ENCODE measurements around the gene CHRDL1. TPM values are rescaled to one million over a fixed set of nuclear protein-coding genes. Genes with fewer than 3 reads are reported as not detected.

The CHRDL1 gene
- total RNA-seq, 3 donors from 2014 or later (not counting 1 experiment from before 2014, with no cell fraction given) = not detected

- intact Hi-C loops (cut with micrococcal nuclease) = no loop called here
- WGBS (ENCODE audit: insufficient coverage) = no CpG with 5 or more reads among the region's 2 CpGs
- DNase-seq (no peak), ATAC-seq (no peak)
- no peaks in the 10 kb centered on the region for H3K9me3 Mint-ChIP-seq
- Histone ChIP-seq H3K4me1 (ENCODE audit: control insufficient read depth, insufficient read depth, low read length) (no peaks in the 10 kb centered on the region), H3K27me3 (ENCODE audit: control insufficient read depth, insufficient read depth, low read length) (no peaks in the 10 kb centered on the region), H3K36me3 (ENCODE audit: control insufficient read depth, insufficient read depth, low read length) (no peaks in the 10 kb centered on the region), H3K27ac (ENCODE audit: low read length) (no peak overlapping the region), H3K4me3 (ENCODE audit: low read length) (no peak overlapping the region), H3K9me3 (ENCODE audit: control insufficient read depth, insufficient read depth, low read length) (no peaks in the 10 kb centered on the region)
- no peaks in the 10 kb centered on the region for H3K36me3 Mint-ChIP-seq
- no peak for TF ChIP-seq CTCF (IDR thresholded peaks at IDR 0.05)
- no peak overlapping the region for H3K27ac Mint-ChIP-seq
- H3K4me3 Mint-ChIP-seq = no peak overlapping the region
- H3K4me1 Mint-ChIP-seq = no peaks in the 10 kb centered on the region
- peaks cover 0 to 3% of the 10 kb centered on the region in 2 donors for H3K27me3 Mint-ChIP-seq (ENCODE audit: low read depth in 2 of 2)
Observed at GRCh38 chrX:110683925-110684324, 111.7 kb downstream of the CHRDL1 start.

- H3K36me3 Mint-ChIP-seq = no peaks in the 10 kb centered on the region
- Histone ChIP-seq H3K4me1 (ENCODE audit: control insufficient read depth, insufficient read depth, low read length) (no peaks in the 10 kb centered on the region), H3K36me3 (ENCODE audit: control insufficient read depth, insufficient read depth, low read length) (no peaks in the 10 kb centered on the region), H3K27me3 (ENCODE audit: control insufficient read depth, insufficient read depth, low read length) (no peaks in the 10 kb centered on the region), H3K27ac (ENCODE audit: low read length) (no peak overlapping the region), H3K9me3 (ENCODE audit: control insufficient read depth, insufficient read depth, low read length) (no peaks in the 10 kb centered on the region), H3K4me3 (ENCODE audit: low read length) (no peak overlapping the region)
- H3K9me3 Mint-ChIP-seq = no peaks in the 10 kb centered on the region
- H3K4me1 Mint-ChIP-seq = no peaks in the 10 kb centered on the region
- peaks cover 0 to 11% of the 10 kb centered on the region in 2 donors for H3K27me3 Mint-ChIP-seq (ENCODE audit: low read depth in 2 of 2)
- no peak overlapping the region for H3K27ac Mint-ChIP-seq
- H3K4me3 Mint-ChIP-seq = no peak overlapping the region
- WGBS (ENCODE audit: insufficient coverage) = no CpG with 5 or more reads among the region's 1 CpG
- intact Hi-C loops (cut with micrococcal nuclease) = no loop called here
- TF ChIP-seq CTCF (IDR thresholded peaks at IDR 0.05) = no peak
- DNase-seq (no peak), ATAC-seq (no peak)
Observed at GRCh38 chrX:110678591-110678990, 117.0 kb downstream of the CHRDL1 start.

GRCh38 chrX:110675886-110676285 lies 119.7 kb downstream of the CHRDL1 start:
- H3K4me3 ChIP-seq (ENCODE audit: low read length) = no peak overlapping the region
- Mint-ChIP-seq H3K4me1 (no peaks in the 10 kb centered on the region), H3K9me3 (peaks cover 0 to 3% of the 10 kb centered on the region in 2 donors), H3K36me3 (no peaks in the 10 kb centered on the region), H3K27me3 (ENCODE audit: low read depth in 2 of 2) (peaks cover 0 to 11% of the 10 kb centered on the region in 2 donors), H3K27ac (no peak overlapping the region), H3K4me3 (no peak overlapping the region)
- no peaks in the 10 kb centered on the region for H3K4me1 ChIP-seq (ENCODE audit: control insufficient read depth, insufficient read depth, low read length)
- H3K36me3 ChIP-seq (ENCODE audit: control insufficient read depth, insufficient read depth, low read length) = no peaks in the 10 kb centered on the region
- intact Hi-C loops (cut with micrococcal nuclease) = no loop called here
- no peak for TF ChIP-seq CTCF (IDR thresholded peaks at IDR 0.05)
- H3K27ac ChIP-seq (ENCODE audit: low read length) = no peak overlapping the region
- H3K27me3 ChIP-seq (ENCODE audit: control insufficient read depth, insufficient read depth, low read length) = no peaks in the 10 kb centered on the region
- ATAC-seq (no peak), DNase-seq (no peak)
- no peaks in the 10 kb centered on the region for H3K9me3 ChIP-seq (ENCODE audit: control insufficient read depth, insufficient read depth, low read length)
- 80% methylated on average over 1 of the region's 1 CpG for WGBS (ENCODE audit: insufficient coverage)

GRCh38 chrX:110671068-110671803 lies 124.4 kb downstream of the CHRDL1 start:
- no peaks in the 10 kb centered on the region for H3K4me1 ChIP-seq (ENCODE audit: control insufficient read depth, insufficient read depth, low read length)
- no peak overlapping the region for H3K27ac ChIP-seq (ENCODE audit: low read length)
- H3K27me3 ChIP-seq (ENCODE audit: control insufficient read depth, insufficient read depth, low read length) = no peaks in the 10 kb centered on the region
- peaks cover 0 to 3% of the 10 kb centered on the region in 2 donors for H3K9me3 Mint-ChIP-seq
- H3K27ac Mint-ChIP-seq = no peak overlapping the region
- DNase-seq = no peak
- TF ChIP-seq CTCF (IDR thresholded peaks at IDR 0.05) = no peak
- intact Hi-C loops (cut with micrococcal nuclease) = no loop called here
- peaks cover 0 to 10% of the 10 kb centered on the region in 2 donors for H3K27me3 Mint-ChIP-seq (ENCODE audit: low read depth in 2 of 2)
- no peaks in the 10 kb centered on the region for H3K4me1 Mint-ChIP-seq
- H3K9me3 ChIP-seq (ENCODE audit: control insufficient read depth, insufficient read depth, low read length) = no peaks in the 10 kb centered on the region
- H3K4me3 Mint-ChIP-seq = no peak overlapping the region
- 73% methylated on average over 3 of the region's 3 CpGs for WGBS (ENCODE audit: insufficient coverage)
- no peak overlapping the region for H3K4me3 ChIP-seq (ENCODE audit: low read length)
- H3K36me3 Mint-ChIP-seq = no peaks in the 10 kb centered on the region
- no peaks in the 10 kb centered on the region for H3K36me3 ChIP-seq (ENCODE audit: control insufficient read depth, insufficient read depth, low read length)
- ATAC-seq = no peak

Measured in natural killer cell (primary cell).